ENCODE measurements around the gene UGT1A6. TPM values are rescaled to one million over a fixed set of nuclear protein-coding genes. Genes with fewer than 3 reads are reported as not detected.

The UGT1A6 gene
- total RNA-seq, 4 donors from 2014 or later: 0.27 to 20.1 (median 0.58) TPM; not detected in 1

DNA sequence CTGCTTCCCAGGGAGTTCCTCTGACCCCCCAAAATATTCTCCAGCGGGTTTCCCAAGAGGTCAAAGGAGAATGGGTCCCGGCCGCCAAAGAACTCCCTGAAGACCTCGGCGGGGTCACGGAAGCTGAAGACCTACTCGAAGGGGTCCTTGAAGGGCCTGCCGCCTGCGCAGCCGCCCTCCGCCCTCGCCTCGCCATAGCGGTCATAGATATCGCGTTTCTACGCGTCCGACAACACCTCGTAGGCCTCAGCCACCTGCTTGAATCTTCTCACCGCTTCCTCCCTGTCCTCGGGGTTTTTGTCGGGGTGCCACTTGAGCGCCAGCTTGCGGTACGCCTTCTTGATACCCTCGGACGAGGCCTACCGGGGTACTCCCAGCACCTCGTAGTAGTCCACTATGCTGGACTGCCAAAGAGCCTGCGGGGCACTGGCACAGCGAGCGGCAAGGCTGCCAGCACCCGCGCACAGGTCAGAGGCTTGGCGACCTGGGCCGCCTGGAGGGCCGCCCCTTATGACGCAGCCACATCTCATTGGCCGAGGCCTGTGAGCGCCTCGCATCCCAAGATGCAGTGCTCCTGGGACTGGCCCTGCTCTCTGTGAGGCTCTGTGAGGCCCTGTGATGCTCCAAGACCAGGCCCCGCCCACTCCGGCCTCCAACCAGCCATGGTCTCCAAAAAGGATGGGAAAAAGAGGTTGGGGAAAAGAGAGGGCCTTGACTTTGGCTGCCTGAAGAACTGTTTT lies 62.4 kb downstream of the UGT1A6 start:
- H3K9me3 ChIP-seq: no peaks in the 10 kb centered on the region
- ATAC-seq: no peak
- no peak overlapping the region for H3K27ac ChIP-seq
- H3K4me1 ChIP-seq: no peaks in the 10 kb centered on the region
- WGBS, 2 donors (ENCODE audit: low coverage in 1 of 2): 88 to 97% methylated on average over 6 to 18 of the region's 44 CpGs
- H3K4me3 ChIP-seq: no peak overlapping the region
- H3K27me3 ChIP-seq: no peaks in the 10 kb centered on the region
- H3K36me3 ChIP-seq: no peaks in the 10 kb centered on the region
- TF ChIP-seq EP300 (IDR thresholded peaks at IDR 0.05) (no peak), POLR2AphosphoS5 (IDR thresholded peaks at IDR 0.05) (no peak), POLR2A (IDR thresholded peaks at IDR 0.05) (no peak)
- TF ChIP-seq, protein P1, sequence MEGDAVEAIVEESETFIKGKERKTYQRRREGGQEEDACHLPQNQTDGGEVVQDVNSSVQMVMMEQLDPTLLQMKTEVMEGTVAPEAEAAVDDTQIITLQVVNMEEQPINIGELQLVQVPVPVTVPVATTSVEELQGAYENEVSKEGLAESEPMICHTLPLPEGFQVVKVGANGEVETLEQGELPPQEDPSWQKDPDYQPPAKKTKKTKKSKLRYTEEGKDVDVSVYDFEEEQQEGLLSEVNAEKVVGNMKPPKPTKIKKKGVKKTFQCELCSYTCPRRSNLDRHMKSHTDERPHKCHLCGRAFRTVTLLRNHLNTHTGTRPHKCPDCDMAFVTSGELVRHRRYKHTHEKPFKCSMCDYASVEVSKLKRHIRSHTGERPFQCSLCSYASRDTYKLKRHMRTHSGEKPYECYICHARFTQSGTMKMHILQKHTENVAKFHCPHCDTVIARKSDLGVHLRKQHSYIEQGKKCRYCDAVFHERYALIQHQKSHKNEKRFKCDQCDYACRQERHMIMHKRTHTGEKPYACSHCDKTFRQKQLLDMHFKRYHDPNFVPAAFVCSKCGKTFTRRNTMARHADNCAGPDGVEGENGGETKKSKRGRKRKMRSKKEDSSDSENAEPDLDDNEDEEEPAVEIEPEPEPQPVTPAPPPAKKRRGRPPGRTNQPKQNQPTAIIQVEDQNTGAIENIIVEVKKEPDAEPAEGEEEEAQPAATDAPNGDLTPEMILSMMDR (IDR thresholded peaks at IDR 0.05): no peak

DNA sequence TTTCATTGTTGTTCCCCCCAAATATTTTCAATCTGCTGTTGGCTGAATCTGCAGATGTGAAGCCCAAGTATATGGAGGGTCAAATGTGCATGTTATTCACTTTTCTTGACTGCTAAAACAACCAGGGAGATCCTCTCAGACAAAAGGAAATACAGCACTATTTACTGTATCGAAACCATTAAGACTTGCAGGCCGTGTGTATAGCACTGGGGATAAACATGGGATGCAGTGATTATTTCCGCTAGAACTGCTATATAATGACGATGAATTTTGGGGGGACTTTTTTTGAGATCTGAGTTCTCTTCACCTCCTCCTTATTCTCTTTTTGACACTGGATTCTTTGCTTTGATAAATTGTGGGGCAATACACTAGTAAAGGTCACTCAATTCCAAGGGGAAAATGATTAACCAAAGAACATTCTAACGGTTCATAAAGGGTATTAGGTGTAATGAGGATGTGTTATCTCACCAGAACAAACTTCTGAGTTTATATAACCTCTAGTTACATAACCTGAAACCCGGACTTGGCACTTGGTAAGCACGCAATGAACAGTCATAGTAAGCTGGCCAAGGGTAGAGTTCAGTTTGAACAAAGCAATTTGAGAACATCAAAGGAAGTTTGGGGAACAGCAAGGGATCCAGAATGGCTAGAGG lies 63.9 kb downstream of the UGT1A6 start:
- WGBS, 2 donors (ENCODE audit: low coverage in 1 of 2): 65 to 76% methylated on average over 5 to 7 of the region's 7 CpGs
- H3K4me3 ChIP-seq: no peak overlapping the region
- ATAC-seq: no peak
- no peaks in the 10 kb centered on the region for H3K36me3 ChIP-seq
- H3K4me1 ChIP-seq: no peaks in the 10 kb centered on the region
- no peak for TF ChIP-seq POLR2AphosphoS5 (IDR thresholded peaks at IDR 0.05)
- TF ChIP-seq POLR2A (IDR thresholded peaks at IDR 0.05): no peak
- TF ChIP-seq, protein P1 (IDR thresholded peaks at IDR 0.05): no peak
- H3K27ac ChIP-seq: no peak overlapping the region
- H3K9me3 ChIP-seq: no peaks in the 10 kb centered on the region
- no peaks in the 10 kb centered on the region for H3K27me3 ChIP-seq

DNA sequence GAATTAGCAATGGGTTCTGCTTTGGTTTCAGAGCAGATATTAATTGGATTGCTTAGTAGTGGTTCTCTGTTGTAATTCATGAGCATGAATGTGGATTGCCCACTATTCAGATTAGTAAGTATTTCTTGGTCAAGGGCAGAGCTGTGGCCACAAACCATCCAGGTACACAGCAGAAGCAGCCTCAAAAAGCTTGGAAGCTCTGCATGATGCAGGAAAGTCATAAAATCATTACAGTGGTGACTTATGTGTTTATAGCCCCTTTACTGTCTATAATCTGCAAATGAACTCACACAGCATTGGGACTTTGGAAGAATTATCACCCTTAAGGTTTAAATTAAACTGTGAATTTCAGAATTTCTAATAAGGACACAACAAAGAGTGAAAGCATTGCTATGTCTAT lies 65.5 kb downstream of the UGT1A6 start:
- no peak for ATAC-seq
- TF ChIP-seq POLR2AphosphoS5 (IDR thresholded peaks at IDR 0.05) (no peak), EP300 (IDR thresholded peaks at IDR 0.05) (no peak), POLR2A (IDR thresholded peaks at IDR 0.05) (no peak)
- TF ChIP-seq, protein P1 (IDR thresholded peaks at IDR 0.05): no peak
- Histone ChIP-seq H3K36me3 (no peaks in the 10 kb centered on the region), H3K9me3 (no peaks in the 10 kb centered on the region), H3K27me3 (no peaks in the 10 kb centered on the region), H3K27ac (no peak overlapping the region), H3K4me3 (no peak overlapping the region), H3K4me1 (no peaks in the 10 kb centered on the region)

DNA sequence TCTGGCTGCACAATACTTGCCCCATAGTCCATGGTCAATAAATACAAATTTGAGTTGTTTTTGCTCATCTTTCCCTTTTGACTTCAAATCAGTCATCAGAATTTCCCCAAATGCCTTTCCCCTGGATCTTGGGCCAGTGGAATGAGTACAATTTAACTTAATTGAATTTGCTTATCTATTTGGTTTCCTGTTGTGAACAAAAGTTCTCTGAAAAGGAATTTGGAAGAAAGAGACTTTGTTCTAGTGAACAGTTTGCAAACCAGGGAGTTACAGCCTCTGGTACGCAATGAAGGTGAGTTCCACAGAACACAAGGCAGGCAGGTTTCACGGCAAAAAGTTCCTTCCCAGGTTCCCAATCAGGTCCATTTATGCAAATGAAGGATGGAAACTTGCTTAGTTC lies 66.2 kb downstream of the UGT1A6 start:
- ATAC-seq: no peak
- no peaks in the 10 kb centered on the region for H3K36me3 ChIP-seq
- no peaks in the 10 kb centered on the region for H3K27me3 ChIP-seq
- TF ChIP-seq, protein P1 (IDR thresholded peaks at IDR 0.05): no peak
- no peak for TF ChIP-seq POLR2A (IDR thresholded peaks at IDR 0.05)
- TF ChIP-seq POLR2AphosphoS5 (IDR thresholded peaks at IDR 0.05): no peak
- TF ChIP-seq EP300 (IDR thresholded peaks at IDR 0.05): no peak
- H3K9me3 ChIP-seq: no peaks in the 10 kb centered on the region
- H3K27ac ChIP-seq: no peak overlapping the region
- WGBS, 2 donors (ENCODE audit: low coverage in 1 of 2): 85% methylated on average over 2 of the region's 2 CpGs; no CpG with 5 or more reads in 1 of the 2 donors
- no peaks in the 10 kb centered on the region for H3K4me1 ChIP-seq
- no peak overlapping the region for H3K4me3 ChIP-seq

DNA sequence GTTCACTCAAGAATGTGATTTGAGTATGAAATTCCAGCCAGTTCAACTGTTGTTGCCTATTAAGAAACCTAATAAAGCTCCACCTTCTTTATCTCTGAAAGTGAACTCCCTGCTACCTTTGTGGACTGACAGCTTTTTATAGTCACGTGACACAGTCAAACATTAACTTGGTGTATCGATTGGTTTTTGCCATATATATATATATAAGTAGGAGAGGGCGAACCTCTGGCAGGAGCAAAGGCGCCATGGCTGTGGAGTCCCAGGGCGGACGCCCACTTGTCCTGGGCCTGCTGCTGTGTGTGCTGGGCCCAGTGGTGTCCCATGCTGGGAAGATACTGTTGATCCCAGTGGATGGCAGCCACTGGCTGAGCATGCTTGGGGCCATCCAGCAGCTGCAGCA lies 67.4 kb downstream of the UGT1A6 start, which contains the start of gene UGT1A1:
Gene UGT1A1, plus strand, starts transcription at position 228 of the 400 bp plus-strand sequence. Its CDS starts 18 bp downstream, at position 246.
- Histone ChIP-seq H3K4me1 (no peaks in the 10 kb centered on the region), H3K27ac (no peak within 1 kb of the TSS), H3K9me3 (no peaks in the 10 kb centered on the region), H3K36me3 (no peaks in the 10 kb centered on the region), H3K27me3 (peaks cover 9% of the 10 kb centered on the region), H3K4me3 (no peak within 1 kb of the TSS)
- no peak for ATAC-seq
- no peak for TF ChIP-seq POLR2AphosphoS5 (IDR thresholded peaks at IDR 0.05)
- TF ChIP-seq, protein P1 (IDR thresholded peaks at IDR 0.05): no peak
- WGBS, 2 donors (ENCODE audit: low coverage in 1 of 2): 97 to 100% methylated on average over 1 to 6 of the region's 6 CpGs
